Naive B cell (primary cell): Measurements from ENCODE around the gene FUT8. TPM values are rescaled to one million over a fixed set of nuclear protein-coding genes. Genes with fewer than 3 reads are reported as not detected.

ENCODE experiments used
- ATAC-seq, 2 donors: fragments of 150-1000 bp; cut with Tn5 transposase; 2 replicates each; pipeline ENCODE4 v1.10.0; 2021; ENCODE audit warnings: low read depth in 2 of 2, mild to moderate bottlenecking in 2 of 2, moderate library complexity in 2 of 2
- DNase-seq: peaks from one replicate; pipeline ENCODE4 v3.0.0; 2022
- H3K27ac Mint-ChIP-seq, 6 donors: one replicate each; pipeline ENCODE4 v1.8.0; 2020 to 2022; ENCODE audit warnings: mild to moderate bottlenecking in 6 of 6, mixed read lengths in 6 of 6, moderate library complexity in 5 of 6, inconsistent platforms in 2 of 6
- H3K27me3 Mint-ChIP-seq, 3 donors: one replicate each; pipeline ENCODE4 v1.8.0; 2021 to 2022; ENCODE audit warnings: mixed read lengths in 3 of 3, mild to moderate bottlenecking in 1 of 3
- H3K36me3 Mint-ChIP-seq, 2 donors: one replicate each; pipeline ENCODE4 v1.8.0; 2020 to 2022; ENCODE audit warnings: mixed read lengths in 2 of 2, inconsistent platforms in 1 of 2, mild to moderate bottlenecking in 1 of 2
- H3K4me1 Mint-ChIP-seq, 3 donors: one replicate each; pipeline ENCODE4 v1.8.0; 2020 to 2022; ENCODE audit warnings: mixed read lengths in 3 of 3, inconsistent platforms in 1 of 3, mild to moderate bottlenecking in 1 of 3, moderate library complexity in 1 of 3
- H3K4me3 Mint-ChIP-seq, 8 donors: one replicate each; pipeline ENCODE4 v1.8.0; 2020 to 2022; ENCODE audit warnings: mild to moderate bottlenecking in 8 of 8, mixed read lengths in 8 of 8, moderate library complexity in 8 of 8, inconsistent platforms in 2 of 8
- H3K9me3 Mint-ChIP-seq, 7 donors: one replicate each; pipeline ENCODE4 v1.8.0; 2020 to 2022; ENCODE audit warnings: mixed read lengths in 7 of 7, mild to moderate bottlenecking in 5 of 7, inconsistent platforms in 2 of 7, moderate library complexity in 1 of 7
- polyA plus RNA-seq, 6 donors: library from polyadenylated mRNA; unstranded; fragments of 300-500 nt; fragmentation: Illumina TruSeq; gene quantifications; one replicate each; pipeline ENCODE4 v1.2.3, GENCODE V29; 2021; ENCODE audit warnings: low read depth in 6 of 6

FUT8 gene
- polyA plus RNA-seq, 6 donors from 2014 or later: 5.7 to 22.8 (median 16.2) TPM

DNA sequence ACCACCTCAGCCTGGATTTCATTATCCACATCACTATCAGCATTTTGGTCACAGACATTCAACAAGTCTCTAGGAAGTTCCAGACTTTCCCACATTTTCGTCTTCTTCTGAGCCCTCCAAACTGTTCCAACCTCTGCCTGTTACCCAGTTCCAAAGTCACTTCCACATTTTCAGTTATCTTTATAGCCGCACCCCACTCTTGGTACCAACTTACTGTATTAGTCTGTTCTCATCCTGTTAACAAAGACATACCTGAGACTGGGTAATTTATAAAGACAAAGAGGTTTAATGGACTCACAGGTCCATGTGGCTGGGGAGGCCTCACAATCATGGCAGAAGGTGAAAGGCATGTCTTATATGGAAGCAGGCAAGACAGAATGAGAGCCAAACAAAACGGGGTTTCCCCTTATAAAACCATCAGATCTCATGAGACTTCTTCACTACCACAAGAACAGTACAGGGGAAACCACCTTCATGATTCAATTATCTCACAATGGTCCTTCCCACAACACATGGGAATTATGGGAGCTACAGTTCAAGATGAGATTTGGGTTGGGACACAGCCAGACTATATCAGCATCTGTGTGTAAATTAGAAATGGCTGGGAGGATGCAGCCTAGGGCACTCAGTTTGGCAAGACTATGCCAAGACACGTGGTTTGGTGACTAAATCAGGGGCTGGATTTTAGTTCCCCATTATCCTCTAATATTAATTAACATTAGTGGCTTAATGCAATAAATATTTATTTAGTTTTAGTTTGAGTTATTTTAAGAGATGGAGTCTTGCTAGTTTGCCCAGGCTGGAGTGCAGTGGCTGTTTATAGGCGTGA, 16.2 kb upstream of the FUT8 start:
- Mint-ChIP-seq H3K4me3 (no peak overlapping the region), H3K9me3 (peaks cover 15 to 31% (median 20%) of the 10 kb centered on the region in 7 donors), H3K36me3 (peaks cover 13 to 27% of the 10 kb centered on the region in 2 donors), H3K27ac (peak overlapping the region in 2 of 6 donors; percentile 27 to 41), H3K27me3 (peaks cover 0 to 7% (median 0%) of the 10 kb centered on the region in 3 donors), H3K4me1 (peaks cover 10 to 14% (median 10%) of the 10 kb centered on the region in 3 donors)
- no peak for DNase-seq
- ATAC-seq: peak; percentile 38 to 50

DNA sequence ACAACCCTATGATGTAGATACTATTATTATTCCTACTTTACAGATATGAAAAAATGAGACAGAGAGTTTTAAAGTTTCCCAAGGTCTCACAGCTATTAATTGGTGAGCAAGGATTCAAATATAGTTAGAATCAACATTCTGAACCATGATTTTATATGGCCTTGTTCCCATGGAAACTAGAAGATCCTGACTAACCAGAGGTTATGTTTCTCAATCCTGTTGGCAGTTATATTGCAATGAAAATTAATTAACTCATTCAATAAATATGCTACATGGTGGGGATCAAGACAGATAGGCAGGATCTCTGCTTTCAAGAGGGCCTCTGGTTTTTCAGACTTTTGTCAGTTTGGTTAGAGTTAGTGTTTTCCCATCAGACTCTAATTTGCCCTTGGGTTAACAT, 9.3 kb upstream of the FUT8 start:
- H3K4me1 Mint-ChIP-seq: no peaks in the 10 kb centered on the region
- no peaks in the 10 kb centered on the region for H3K36me3 Mint-ChIP-seq
- no peak overlapping the region for H3K4me3 Mint-ChIP-seq
- no peak overlapping the region for H3K27ac Mint-ChIP-seq
- DNase-seq: no peak
- no peaks in the 10 kb centered on the region for H3K27me3 Mint-ChIP-seq
- ATAC-seq: no peak
- no peaks in the 10 kb centered on the region for H3K9me3 Mint-ChIP-seq

DNA sequence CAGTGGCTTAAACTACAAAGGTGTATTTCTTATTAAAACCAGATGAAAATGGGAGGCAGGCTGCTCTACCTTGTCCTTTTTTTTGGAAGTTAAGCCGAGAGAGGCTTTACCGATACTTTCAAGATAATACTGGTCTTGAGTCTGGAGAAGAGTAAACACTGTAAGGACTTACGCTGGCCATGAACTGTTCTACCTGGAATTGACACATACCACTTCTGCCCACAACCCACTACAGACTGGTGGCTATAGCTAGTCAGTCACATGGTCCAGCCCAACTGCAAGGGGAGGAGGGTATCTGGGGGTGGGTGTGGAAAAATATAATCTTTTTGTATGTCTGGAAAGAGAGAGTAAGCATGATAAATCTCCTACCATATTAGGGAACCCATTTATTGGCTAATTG, 4.4 kb upstream of the FUT8 start:
- Mint-ChIP-seq H3K27me3 (no peaks in the 10 kb centered on the region), H3K27ac (no peak overlapping the region), H3K36me3 (no peaks in the 10 kb centered on the region), H3K4me1 (peaks cover 7 to 19% (median 9%) of the 10 kb centered on the region in 3 donors), H3K9me3 (no peaks in the 10 kb centered on the region), H3K4me3 (peak overlapping the region in 1 of 8 donors; percentile 46)
- ATAC-seq: no peak
- DNase-seq: no peak

DNA sequence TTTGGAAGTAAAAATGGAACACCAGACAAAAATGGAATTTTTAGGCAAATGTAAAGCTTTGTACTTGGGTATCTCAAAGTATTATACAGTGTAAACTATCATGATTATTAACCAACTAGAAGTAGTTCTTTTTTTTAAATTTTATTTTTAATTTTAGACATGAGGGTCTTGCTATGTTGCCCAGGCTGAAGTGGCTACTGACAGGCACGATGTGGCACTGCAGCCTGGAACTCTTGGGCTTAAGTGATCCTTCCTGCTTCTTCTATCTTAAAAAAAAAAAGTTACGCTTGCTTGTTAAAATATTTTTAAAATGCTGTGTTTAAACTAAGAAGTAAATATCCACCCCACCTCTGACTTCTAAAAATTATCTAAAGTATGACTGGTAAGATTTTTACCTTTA, 1.9 kb upstream of the FUT8 start:
- Mint-ChIP-seq H3K4me3 (peak overlapping the region; percentile 94 to 99 (median 99)), H3K9me3 (no peaks in the 10 kb centered on the region), H3K27me3 (no peaks in the 10 kb centered on the region), H3K27ac (peak overlapping the region in 5 of 6 donors; percentile 3 to 99 (median 97)), H3K4me1 (peaks cover 15 to 39% (median 17%) of the 10 kb centered on the region in 3 donors), H3K36me3 (no peaks in the 10 kb centered on the region)
- ATAC-seq: no peak
- no peak for DNase-seq

DNA sequence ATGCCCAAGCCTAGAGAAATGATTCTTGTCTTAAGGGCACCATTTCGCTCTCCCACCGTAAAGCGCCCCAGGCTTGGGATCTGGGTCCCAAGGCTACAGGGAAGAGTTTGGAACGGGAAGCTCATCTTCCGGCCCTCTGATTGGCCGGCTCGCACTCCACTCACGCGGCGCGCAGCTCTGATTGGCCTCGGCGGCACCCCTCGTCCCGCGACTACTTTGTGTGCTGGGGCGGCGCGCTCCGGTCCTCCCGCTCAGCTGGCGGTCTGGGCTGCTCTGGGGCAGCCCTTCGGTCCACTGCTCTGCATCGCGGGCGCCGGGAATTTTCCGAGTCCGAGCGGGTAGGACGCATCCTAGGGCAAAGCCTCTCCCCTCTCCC, 886 bp upstream of the FUT8 start:
- H3K27ac Mint-ChIP-seq: peak overlapping the region; percentile 96 to 100 (median 98)
- ATAC-seq (peak; percentile 43 to 61), DNase-seq (peak; percentile 74)
- no peaks in the 10 kb centered on the region for H3K36me3 Mint-ChIP-seq
- H3K27me3 Mint-ChIP-seq: no peaks in the 10 kb centered on the region
- peaks cover 15 to 39% (median 17%) of the 10 kb centered on the region in 3 donors for H3K4me1 Mint-ChIP-seq
- H3K9me3 Mint-ChIP-seq: no peaks in the 10 kb centered on the region
- peak overlapping the region; percentile 94 to 99 (median 99) for H3K4me3 Mint-ChIP-seq

DNA sequence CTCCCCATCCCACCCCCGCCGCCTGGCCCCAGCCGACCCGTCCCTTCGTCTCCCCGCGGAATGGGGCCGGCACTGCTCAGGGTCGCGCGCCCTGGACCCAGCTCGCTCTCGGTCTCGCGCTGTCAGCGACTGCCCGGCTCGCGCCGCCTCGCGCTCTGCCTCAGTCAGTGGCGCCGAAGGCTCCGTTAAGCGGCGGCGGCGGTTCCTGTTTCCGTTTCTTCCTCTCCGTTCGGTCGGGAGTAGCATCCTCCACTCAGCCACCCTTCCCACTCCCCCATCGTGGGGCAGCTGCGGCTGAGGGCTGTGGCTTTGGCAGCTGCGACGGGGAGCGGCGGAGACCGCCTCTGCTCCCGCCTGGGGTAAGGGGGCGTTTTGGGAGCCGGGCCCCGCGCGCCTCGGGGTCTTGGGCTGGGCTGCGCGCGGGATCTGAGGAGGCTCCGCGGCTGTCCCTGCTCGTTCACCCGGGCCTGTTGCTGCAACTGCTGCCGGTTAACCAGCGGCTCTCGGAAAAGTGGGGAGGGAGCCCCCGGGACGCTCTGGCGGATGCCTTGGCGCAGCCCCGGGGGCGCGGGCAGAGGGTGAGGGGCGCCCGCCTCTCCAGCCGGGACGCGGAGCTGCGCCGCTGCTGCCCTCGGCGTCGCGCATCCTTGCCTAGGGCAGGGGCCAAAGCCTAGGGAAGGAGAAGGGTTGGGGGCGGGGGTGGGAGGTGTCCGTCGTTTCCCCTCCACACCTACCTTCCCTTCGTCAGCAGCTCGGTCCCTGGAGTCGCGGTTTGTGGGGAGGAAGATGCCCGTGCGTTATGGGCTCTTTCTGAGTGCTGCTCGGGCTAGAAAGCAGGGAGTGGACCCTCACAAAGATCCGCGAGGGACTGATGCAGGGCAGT, 567 bp downstream of the FUT8 start:
- H3K4me1 Mint-ChIP-seq: peaks cover 15 to 39% (median 17%) of the 10 kb centered on the region in 3 donors
- peak overlapping the region; percentile 94 to 99 (median 99) for H3K4me3 Mint-ChIP-seq
- H3K36me3 Mint-ChIP-seq: no peaks in the 10 kb centered on the region
- no peaks in the 10 kb centered on the region for H3K27me3 Mint-ChIP-seq
- peak overlapping the region; percentile 16 to 97 (median 92) for H3K27ac Mint-ChIP-seq
- H3K9me3 Mint-ChIP-seq: no peaks in the 10 kb centered on the region
- peak; percentile 43 to 50 for ATAC-seq
- DNase-seq: peak; percentile 73

DNA sequence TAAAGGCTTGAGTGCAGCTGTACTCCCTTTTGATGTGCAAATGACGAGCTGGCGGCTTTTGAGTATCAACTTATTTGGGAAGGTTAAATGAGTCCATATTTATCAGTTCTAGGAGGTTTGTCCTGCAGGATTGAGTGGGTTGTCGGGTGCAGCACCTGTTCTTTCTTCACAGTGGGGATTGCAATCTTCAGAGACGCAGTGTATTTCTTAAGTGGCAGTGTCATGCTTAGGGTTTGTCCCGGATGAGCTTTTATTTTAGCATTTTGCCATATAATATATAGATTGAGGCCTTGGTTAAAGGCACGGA, 1.2 kb downstream of the FUT8 start:
- DNase-seq: no peak
- H3K36me3 Mint-ChIP-seq: no peaks in the 10 kb centered on the region
- H3K9me3 Mint-ChIP-seq: no peaks in the 10 kb centered on the region
- H3K4me1 Mint-ChIP-seq: peaks cover 15 to 39% (median 17%) of the 10 kb centered on the region in 3 donors
- peak overlapping the region in 5 of 6 donors; percentile 54 to 92 (median 88) for H3K27ac Mint-ChIP-seq
- H3K4me3 Mint-ChIP-seq: peak overlapping the region; percentile 89 to 99 (median 96)
- ATAC-seq: no peak
- no peaks in the 10 kb centered on the region for H3K27me3 Mint-ChIP-seq

DNA sequence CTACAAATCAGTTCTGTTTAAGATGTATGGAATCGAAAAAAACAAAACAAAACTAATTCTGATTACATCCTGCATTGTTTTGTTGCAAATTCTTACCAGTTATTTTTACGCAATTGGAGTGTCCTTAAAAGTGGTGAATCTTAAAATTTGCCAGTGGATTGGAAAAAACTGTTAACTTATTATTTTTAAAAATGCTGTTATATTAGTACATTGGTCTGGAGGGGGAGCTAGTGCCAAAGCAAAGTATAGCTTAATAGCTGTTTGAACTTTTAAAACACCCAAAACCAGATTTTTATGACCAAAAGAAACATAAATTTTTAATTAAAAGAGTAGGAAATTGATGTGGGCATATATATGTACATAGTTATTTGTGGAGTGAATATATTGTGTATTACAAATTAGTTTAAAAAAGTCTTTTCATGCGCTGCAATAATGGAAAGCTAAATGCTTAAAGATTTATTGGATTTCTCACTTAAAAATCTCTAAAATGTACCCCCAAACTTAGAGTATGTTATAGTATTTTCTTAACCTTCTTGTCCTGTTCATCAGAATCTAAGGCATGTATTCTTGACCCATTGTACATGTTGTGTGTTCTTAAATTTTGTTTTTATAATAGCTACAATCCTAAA, 2.5 kb downstream of the FUT8 start:
- DNase-seq (peak; percentile 9), ATAC-seq (no peak)
- no peaks in the 10 kb centered on the region for H3K27me3 Mint-ChIP-seq
- no peak overlapping the region for H3K27ac Mint-ChIP-seq
- H3K36me3 Mint-ChIP-seq: no peaks in the 10 kb centered on the region
- H3K9me3 Mint-ChIP-seq: no peaks in the 10 kb centered on the region
- H3K4me1 Mint-ChIP-seq: peaks cover 14 to 33% (median 15%) of the 10 kb centered on the region in 3 donors
- H3K4me3 Mint-ChIP-seq: peak overlapping the region in 2 of 8 donors; percentile 29 to 99

DNA sequence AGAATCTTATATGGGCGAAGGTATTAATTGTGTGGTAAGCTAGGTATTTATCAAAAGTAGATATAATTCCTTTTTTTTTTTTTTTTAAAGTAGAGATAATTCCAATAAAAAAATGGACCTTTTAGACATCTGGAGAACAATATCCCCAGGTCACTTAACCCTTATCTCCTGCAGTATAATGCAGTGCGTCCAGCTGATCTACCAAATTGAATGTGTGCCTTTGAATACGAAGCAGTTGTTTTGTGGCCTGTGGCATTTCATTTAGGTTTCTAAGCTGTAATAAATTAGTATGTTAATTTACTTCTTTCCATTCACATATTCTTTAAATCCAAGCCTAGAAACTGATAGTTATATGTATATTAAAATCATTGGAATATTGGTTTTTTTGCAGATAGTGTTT, 3.1 kb downstream of the FUT8 start:
- DNase-seq (no peak), ATAC-seq (no peak)
- H3K36me3 Mint-ChIP-seq: no peaks in the 10 kb centered on the region
- H3K4me1 Mint-ChIP-seq: peaks cover 14 to 33% (median 15%) of the 10 kb centered on the region in 3 donors
- no peak overlapping the region for H3K27ac Mint-ChIP-seq
- peak overlapping the region in 1 of 8 donors; percentile 99 for H3K4me3 Mint-ChIP-seq
- no peaks in the 10 kb centered on the region for H3K9me3 Mint-ChIP-seq
- H3K27me3 Mint-ChIP-seq: no peaks in the 10 kb centered on the region

DNA sequence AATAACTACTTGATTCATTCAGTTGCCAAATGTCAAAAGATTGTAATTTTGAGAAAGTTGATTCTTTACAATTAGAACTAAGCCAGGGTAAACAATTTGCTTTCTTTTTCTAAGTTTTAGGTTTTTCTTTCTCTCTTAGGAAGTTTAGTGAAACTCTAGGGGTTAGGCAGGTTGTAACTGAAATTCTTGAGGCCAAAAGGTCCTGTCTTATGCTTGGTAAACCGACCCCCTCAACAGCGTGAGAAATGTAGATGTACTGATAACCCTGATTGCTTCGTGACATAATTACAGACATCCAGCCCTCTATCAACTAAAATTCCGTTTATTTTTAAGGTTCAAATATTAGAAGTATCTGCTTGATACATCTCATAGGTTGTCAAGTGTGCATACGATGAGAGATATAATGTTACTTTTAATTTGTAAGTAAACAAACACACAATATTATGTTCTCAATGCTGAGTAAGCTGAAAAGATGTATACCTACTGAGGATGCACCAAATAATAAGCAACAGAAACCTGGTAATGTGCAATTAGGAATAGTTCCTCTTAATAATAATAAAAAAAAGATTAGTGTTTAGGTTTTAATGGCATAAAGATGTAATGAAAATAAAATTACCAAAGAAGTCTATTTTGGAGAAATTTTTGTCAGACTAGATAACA, 7.2 kb downstream of the FUT8 start:
- Mint-ChIP-seq H3K27ac (peak overlapping the region in 2 of 6 donors; percentile 6 to 33), H3K4me1 (peaks cover 0 to 21% (median 9%) of the 10 kb centered on the region in 3 donors), H3K9me3 (no peaks in the 10 kb centered on the region), H3K27me3 (no peaks in the 10 kb centered on the region), H3K36me3 (no peaks in the 10 kb centered on the region), H3K4me3 (no peak overlapping the region)
- ATAC-seq: no peak
- no peak for DNase-seq

DNA sequence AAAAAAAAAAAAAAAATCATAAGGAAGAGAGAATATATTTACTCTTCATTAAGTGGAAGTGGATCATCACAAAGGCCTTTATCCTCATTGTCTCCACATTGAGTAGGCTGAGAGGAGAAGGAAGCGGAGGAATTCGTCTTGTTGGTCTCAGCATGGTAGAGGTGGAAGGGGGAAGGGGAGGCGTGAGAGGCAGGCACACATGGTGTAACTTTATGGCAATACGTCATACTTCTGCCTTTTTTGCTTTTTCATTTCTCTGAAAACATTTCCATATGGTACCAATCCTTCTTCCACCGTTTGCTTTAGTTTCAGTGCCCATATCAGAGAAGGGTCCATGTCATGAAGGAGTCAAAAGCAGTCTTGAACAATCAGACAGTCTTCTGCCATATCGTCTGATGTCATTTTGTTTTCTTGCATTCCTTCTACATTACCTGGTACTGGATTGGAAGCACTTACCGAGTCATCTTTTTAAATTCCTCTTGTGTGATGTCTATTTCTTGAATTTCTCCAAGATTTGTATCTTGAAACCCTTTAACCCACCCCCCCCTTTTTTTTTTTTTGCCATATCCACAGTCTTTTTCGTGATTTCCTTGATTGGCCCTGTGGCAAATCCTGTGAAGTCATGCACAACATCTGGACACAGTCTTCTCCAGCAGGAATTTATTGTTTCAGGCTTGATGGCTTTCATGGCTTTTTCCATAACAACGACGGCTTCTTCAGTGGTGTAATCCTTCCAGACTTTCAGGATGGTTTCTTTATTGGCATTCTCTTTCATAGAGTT, 8.9 kb downstream of the FUT8 start:
- ATAC-seq (no peak), DNase-seq (no peak)
- Mint-ChIP-seq H3K4me3 (no peak overlapping the region), H3K36me3 (no peaks in the 10 kb centered on the region), H3K27ac (peak overlapping the region in 3 of 6 donors; percentile 48 to 66 (median 61)), H3K27me3 (no peaks in the 10 kb centered on the region), H3K9me3 (no peaks in the 10 kb centered on the region), H3K4me1 (peaks cover 8 to 18% (median 13%) of the 10 kb centered on the region in 3 donors)

DNA sequence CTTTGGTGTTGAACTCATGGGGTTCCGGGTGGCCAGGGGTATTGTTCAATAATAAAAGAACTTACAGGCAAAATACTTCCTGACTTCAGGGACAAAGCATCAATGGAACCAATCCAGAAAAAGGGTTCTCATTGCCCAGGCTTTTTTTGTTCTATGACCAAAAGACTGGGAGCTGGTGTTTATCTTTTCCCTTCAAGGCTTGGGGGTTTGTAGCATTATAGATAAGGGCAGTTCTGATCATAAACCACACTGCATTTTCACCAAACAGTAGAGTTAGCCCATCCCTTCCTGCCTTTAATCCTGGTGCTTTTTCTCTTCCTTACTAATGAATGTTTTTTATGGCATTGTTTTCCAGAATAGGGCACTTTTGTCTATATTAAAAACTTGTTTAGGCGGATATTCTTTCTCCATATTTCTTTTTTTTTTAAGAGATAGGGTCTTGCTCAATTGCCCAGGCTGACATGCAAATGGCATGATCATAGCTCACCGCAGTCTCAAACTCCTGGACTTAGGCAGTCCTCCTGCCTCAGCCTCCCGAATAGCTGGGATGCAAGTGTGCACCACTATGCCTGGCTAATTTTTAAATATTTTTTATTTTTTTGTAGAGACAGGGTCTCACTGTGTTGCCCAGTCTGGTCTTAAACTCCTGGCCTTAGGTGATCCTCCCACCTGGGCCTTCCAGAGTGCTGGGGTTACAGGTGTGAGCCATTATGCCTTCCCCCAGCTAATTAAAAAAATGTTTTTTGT, 9.7 kb downstream of the FUT8 start:
- no peaks in the 10 kb centered on the region for H3K36me3 Mint-ChIP-seq
- ATAC-seq: no peak
- no peak overlapping the region for H3K4me3 Mint-ChIP-seq
- no peaks in the 10 kb centered on the region for H3K27me3 Mint-ChIP-seq
- no peak for DNase-seq
- peaks cover 8 to 23% (median 17%) of the 10 kb centered on the region in 3 donors for H3K4me1 Mint-ChIP-seq
- no peaks in the 10 kb centered on the region for H3K9me3 Mint-ChIP-seq
- H3K27ac Mint-ChIP-seq: peak overlapping the region in 2 of 6 donors; percentile 48 to 66
